GM12878 (cell line): ENCODE measurements around the gene DOK7.

Experiments
- BCL11A ChIP-seq: IDR thresholded peaks from 2 replicates; pipeline ENCODE4 v1.6.1; 2011; ENCODE audit warnings: low read depth, low read length
- BCL3 ChIP-seq: IDR thresholded peaks from 2 replicates; pipeline ENCODE4 v1.6.1; 2011; ENCODE audit warnings: borderline replicate concordance, low read depth, mild to moderate bottlenecking, moderate library complexity, low read length; ENCODE audit not compliant: insufficient read depth, poor library complexity, severe bottlenecking
- CBX5 ChIP-seq: sonication (generic); IDR thresholded peaks from 2 replicates; pipeline ENCODE4 v1.6.1; 2016; ENCODE audit warnings: low read depth, moderate library complexity, mild to moderate bottlenecking, inconsistent platforms
- CEBPB ChIP-seq, 2 experiments: fragments of 150-350 bp in 1 of 2; IDR thresholded peaks; 2 replicates each; pipeline ENCODE4 v1.6.1; 2012 to 2014; ENCODE audit warnings: low read depth in 2 of 2, low read length in 2 of 2, borderline replicate concordance in 1 of 2, inconsistent platforms in 1 of 2
- EZH2 ChIP-seq: IDR thresholded peaks from 2 replicates; pipeline ENCODE4 v1.6.1; 2012; ENCODE audit warnings: low read depth, mild to moderate bottlenecking, control low read depth, inconsistent platforms, low read length, borderline replicate concordance; ENCODE audit not compliant: control insufficient read depth
- MTA3 ChIP-seq: IDR thresholded peaks from 2 replicates; pipeline ENCODE4 v1.6.1; 2012; ENCODE audit warnings: low read length, inconsistent platforms, borderline replicate concordance
- POLR2AphosphoS2 ChIP-seq: IDR thresholded peaks from 2 replicates; pipeline ENCODE4 v1.6.1; 2011; ENCODE audit warnings: low read depth, mild to moderate bottlenecking, low read length, improper control_type of control experiment, moderate library complexity
- POLR2AphosphoS5 ChIP-seq: IDR thresholded peaks from 2 replicates; pipeline ENCODE4 v1.6.1; 2011; ENCODE audit warnings: mild to moderate bottlenecking, low read length, inconsistent platforms
- REST ChIP-seq: IDR thresholded peaks from 2 replicates; pipeline ENCODE4 v1.6.1; 2012; ENCODE audit warnings: mild to moderate bottlenecking, low read depth, low read length
- SUZ12 ChIP-seq: fragments of 200-600 bp; sonication (generic); IDR thresholded peaks from one replicate; pipeline ENCODE4 v1.6.1; 2018; ENCODE audit warnings: antibody characterized with exemption, mild to moderate bottlenecking; ENCODE audit not compliant: unreplicated experiment
- ZBTB4 ChIP-seq: fragments of 450-650 bp; formaldehyde crosslinking; IDR thresholded peaks from 2 replicates; pipeline ENCODE4 v1.4.0; 2022; ENCODE audit warnings: mild to moderate bottlenecking, moderate library complexity
- TF ChIP-seq, protein P1 (sequence below), 3 experiments: IDR thresholded peaks in 2 of 3; conservative IDR thresholded peaks in 1 of 3; 2 replicates each; pipeline ENCODE4 v1.5.1; 2011; ENCODE audit warnings: low read depth in 3 of 3, low read length in 3 of 3, mild to moderate bottlenecking in 3 of 3, control low read depth in 2 of 3, moderate library complexity in 2 of 3, inconsistent platforms in 1 of 3, mixed read lengths in 1 of 3; ENCODE audit not compliant: control insufficient read depth in 2 of 3, insufficient read depth in 1 of 3; ENCODE audit errors: extremely low read depth in 1 of 3
- TF ChIP-seq, protein P2 (sequence below): fragments of 450-650 bp; IDR thresholded peaks from 2 replicates; pipeline ENCODE4 v1.6.1; 2017; ENCODE audit warnings: mild to moderate bottlenecking, moderate library complexity

GRCh38 chr4:3522651-3523050, 59.5 kb downstream of the DOK7 start:
- no peak for TF ChIP-seq CBX5
- TF ChIP-seq MTA3: no peak
- TF ChIP-seq CEBPB (IDR thresholded peaks at IDR 0.05; ENCODE audit: borderline replicate concordance in 1 of 2, low read depth in 2 of 2, low read length in 2 of 2): no peak
- no peak for TF ChIP-seq EZH2
- TF ChIP-seq, protein P1, sequence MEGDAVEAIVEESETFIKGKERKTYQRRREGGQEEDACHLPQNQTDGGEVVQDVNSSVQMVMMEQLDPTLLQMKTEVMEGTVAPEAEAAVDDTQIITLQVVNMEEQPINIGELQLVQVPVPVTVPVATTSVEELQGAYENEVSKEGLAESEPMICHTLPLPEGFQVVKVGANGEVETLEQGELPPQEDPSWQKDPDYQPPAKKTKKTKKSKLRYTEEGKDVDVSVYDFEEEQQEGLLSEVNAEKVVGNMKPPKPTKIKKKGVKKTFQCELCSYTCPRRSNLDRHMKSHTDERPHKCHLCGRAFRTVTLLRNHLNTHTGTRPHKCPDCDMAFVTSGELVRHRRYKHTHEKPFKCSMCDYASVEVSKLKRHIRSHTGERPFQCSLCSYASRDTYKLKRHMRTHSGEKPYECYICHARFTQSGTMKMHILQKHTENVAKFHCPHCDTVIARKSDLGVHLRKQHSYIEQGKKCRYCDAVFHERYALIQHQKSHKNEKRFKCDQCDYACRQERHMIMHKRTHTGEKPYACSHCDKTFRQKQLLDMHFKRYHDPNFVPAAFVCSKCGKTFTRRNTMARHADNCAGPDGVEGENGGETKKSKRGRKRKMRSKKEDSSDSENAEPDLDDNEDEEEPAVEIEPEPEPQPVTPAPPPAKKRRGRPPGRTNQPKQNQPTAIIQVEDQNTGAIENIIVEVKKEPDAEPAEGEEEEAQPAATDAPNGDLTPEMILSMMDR (IDR thresholded peaks at IDR 0.05 in 2 of 3, conservative IDR thresholded peaks at IDR 0.05 in 1 of 3; ENCODE audit: control insufficient read depth in 2 of 3, extremely low read depth in 1 of 3, insufficient read depth in 1 of 3, low read depth in 3 of 3, low read length in 3 of 3): no peak
- no peak for TF ChIP-seq POLR2AphosphoS2
- TF ChIP-seq SUZ12: no peak
- no peak for TF ChIP-seq BCL11A
- TF ChIP-seq REST: no peak
- no peak for TF ChIP-seq ZBTB4 (CRISPR knock-in tag)
- TF ChIP-seq, protein P2, sequence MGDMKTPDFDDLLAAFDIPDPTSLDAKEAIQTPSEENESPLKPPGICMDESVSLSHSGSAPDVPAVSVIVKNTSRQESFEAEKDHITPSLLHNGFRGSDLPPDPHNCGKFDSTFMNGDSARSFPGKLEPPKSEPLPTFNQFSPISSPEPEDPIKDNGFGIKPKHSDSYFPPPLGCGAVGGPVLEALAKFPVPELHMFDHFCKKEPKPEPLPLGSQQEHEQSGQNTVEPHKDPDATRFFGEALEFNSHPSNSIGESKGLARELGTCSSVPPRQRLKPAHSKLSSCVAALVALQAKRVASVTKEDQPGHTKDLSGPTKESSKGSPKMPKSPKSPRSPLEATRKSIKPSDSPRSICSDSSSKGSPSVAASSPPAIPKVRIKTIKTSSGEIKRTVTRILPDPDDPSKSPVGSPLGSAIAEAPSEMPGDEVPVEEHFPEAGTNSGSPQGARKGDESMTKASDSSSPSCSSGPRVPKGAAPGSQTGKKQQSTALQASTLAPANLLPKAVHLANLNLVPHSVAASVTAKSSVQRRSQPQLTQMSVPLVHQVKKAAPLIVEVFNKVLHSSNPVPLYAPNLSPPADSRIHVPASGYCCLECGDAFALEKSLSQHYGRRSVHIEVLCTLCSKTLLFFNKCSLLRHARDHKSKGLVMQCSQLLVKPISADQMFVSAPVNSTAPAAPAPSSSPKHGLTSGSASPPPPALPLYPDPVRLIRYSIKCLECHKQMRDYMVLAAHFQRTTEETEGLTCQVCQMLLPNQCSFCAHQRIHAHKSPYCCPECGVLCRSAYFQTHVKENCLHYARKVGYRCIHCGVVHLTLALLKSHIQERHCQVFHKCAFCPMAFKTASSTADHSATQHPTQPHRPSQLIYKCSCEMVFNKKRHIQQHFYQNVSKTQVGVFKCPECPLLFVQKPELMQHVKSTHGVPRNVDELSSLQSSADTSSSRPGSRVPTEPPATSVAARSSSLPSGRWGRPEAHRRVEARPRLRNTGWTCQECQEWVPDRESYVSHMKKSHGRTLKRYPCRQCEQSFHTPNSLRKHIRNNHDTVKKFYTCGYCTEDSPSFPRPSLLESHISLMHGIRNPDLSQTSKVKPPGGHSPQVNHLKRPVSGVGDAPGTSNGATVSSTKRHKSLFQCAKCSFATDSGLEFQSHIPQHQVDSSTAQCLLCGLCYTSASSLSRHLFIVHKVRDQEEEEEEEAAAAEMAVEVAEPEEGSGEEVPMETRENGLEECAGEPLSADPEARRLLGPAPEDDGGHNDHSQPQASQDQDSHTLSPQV: no peak
- TF ChIP-seq BCL3: no peak
- no peak for TF ChIP-seq POLR2AphosphoS5
